Keratinocyte (primary cell): ENCODE data around the gene KAT7. TPM values are rescaled to one million over a fixed set of nuclear protein-coding genes. Genes with fewer than 3 reads are reported as not detected.
"Not testable (repeated sequence)": the region's sequence is repeated elsewhere in the genome, so short reads cannot be mapped to it uniquely, and the experiment has no call there.

ENCODE experiments used
- DNase-seq: peaks from one replicate; pipeline ENCODE4 v3.0.0-alpha.2; 2011; ENCODE audit warnings: low read depth, missing footprints, low spot score
- FAIRE-seq: peaks from 2 replicates; lab custom pipeline; 2011; peaks lifted over from hg19 to GRCh38; lab: Jason Lieb, UNC
- H2AFZ ChIP-seq: 2 replicates; pipeline ENCODE4 v1.6.0; 2012; ENCODE audit warnings: low read length, control low read depth, inconsistent platforms; ENCODE audit not compliant: control insufficient read depth
- H3K27ac ChIP-seq: 2 replicates; pipeline ENCODE4 v1.5.1; 2011; ENCODE audit warnings: low read length; ENCODE audit not compliant: control insufficient read depth, insufficient read depth
- H3K27me3 ChIP-seq: 3 replicates; pipeline ENCODE4 v1.6.0; 2011; ENCODE audit warnings: low read length; ENCODE audit not compliant: control insufficient read depth, insufficient read depth; ENCODE audit errors: extremely low read depth
- H3K36me3 ChIP-seq, 2 experiments: 2 replicates in 1 of 2; 3 replicates in 1 of 2; pipeline ENCODE4 v1.5.1; 2011; ENCODE audit warnings: low read length in 2 of 2, mild to moderate bottlenecking in 1 of 2; ENCODE audit not compliant: control insufficient read depth in 2 of 2, insufficient read depth in 2 of 2; ENCODE audit errors: extremely low read depth in 1 of 2
- H3K4me1 ChIP-seq: 3 replicates; pipeline ENCODE4 v1.5.1; 2011; ENCODE audit warnings: low read length; ENCODE audit not compliant: control insufficient read depth, insufficient read depth; ENCODE audit errors: extremely low read depth
- H3K4me2 ChIP-seq: 3 replicates; pipeline ENCODE4 v1.6.0; 2011; ENCODE audit warnings: low read depth, low read length; ENCODE audit not compliant: control insufficient read depth, insufficient read depth; ENCODE audit errors: extremely low read depth
- H3K4me3 ChIP-seq, 3 experiments: fragments of 200-600 bp in 1 of 3; sonication (generic) in 1 of 3; 2 replicates in 2 of 3; 3 replicates in 1 of 3; pipeline ENCODE4 v1.5.1; 2011 to 2016; ENCODE audit warnings: low read length in 3 of 3, mild to moderate bottlenecking in 3 of 3, control low read depth in 2 of 3, inconsistent platforms in 1 of 3, low read depth in 1 of 3, mixed read lengths in 1 of 3, mixed run types in 1 of 3, moderate library complexity in 1 of 3; ENCODE audit not compliant: control insufficient read depth in 2 of 3, insufficient read depth in 2 of 3; ENCODE audit errors: extremely low read depth in 1 of 3
- H3K79me2 ChIP-seq: 2 replicates; pipeline ENCODE4 v1.6.0; 2012; ENCODE audit warnings: low read length; ENCODE audit not compliant: control insufficient read depth, insufficient read depth
- H3K9ac ChIP-seq: 3 replicates; pipeline ENCODE4 v1.6.0; 2011; ENCODE audit warnings: low read length; ENCODE audit not compliant: control insufficient read depth, insufficient read depth; ENCODE audit errors: extremely low read depth
- H3K9me1 ChIP-seq: 3 replicates; pipeline ENCODE4 v1.6.0; 2011; ENCODE audit warnings: low read length; ENCODE audit not compliant: control insufficient read depth, insufficient read depth; ENCODE audit errors: extremely low read depth
- H3K9me3 ChIP-seq: 2 replicates; pipeline ENCODE4 v1.5.1; 2012; ENCODE audit warnings: low read depth, low read length; ENCODE audit not compliant: control insufficient read depth
- H4K20me1 ChIP-seq: 3 replicates; pipeline ENCODE4 v1.6.0; 2011; ENCODE audit warnings: low read length; ENCODE audit not compliant: control insufficient read depth, insufficient read depth; ENCODE audit errors: extremely low read depth
- EZH2 ChIP-seq: IDR thresholded peaks from one replicate; pipeline ENCODE4 v1.6.1; 2012; ENCODE audit warnings: inconsistent platforms, mild to moderate bottlenecking, low read length, moderate library complexity
- dilution Hi-C: fragments of 300-500 bp; cut with MboI; formaldehyde crosslinking; loops from one replicate; pipeline ENCODE4 v1.7.0; 2020; ENCODE audit warnings: low sequenced_read_pairs; ENCODE audit not compliant: extremely low pct_ligation_motif_present
- polyA plus RNA-seq, 5 experiments: library from polyadenylated mRNA; depleted of rRNA in 3 of 5; stranded (reverse) in 3 of 5; stranded (forward) in 1 of 5; unstranded in 1 of 5; fragments of >200 nt; gene quantifications; 1 replicate in 1 of 5; 2 replicates in 3 of 5; 3 replicates in 1 of 5; pipeline versions ENCODE4 v1.2.1 to v1.2.3, GENCODE V29; 2011 to 2012; ENCODE audit warnings: missing spikeins in 2 of 5, low read depth in 1 of 5, low replicate concordance in 1 of 5
- TF ChIP-seq, protein P1 (sequence below), 3 experiments: IDR thresholded peaks in 1 of 3; conservative IDR thresholded peaks in 1 of 3; optimal IDR thresholded peaks in 1 of 3; 2 replicates in 2 of 3; 3 replicates in 1 of 3; pipeline versions ENCODE3 to v1.5.1; 2011; ENCODE audit warnings: low read length in 3 of 3, mild to moderate bottlenecking in 3 of 3, moderate library complexity in 2 of 3, control low read depth in 1 of 3, inconsistent platforms in 1 of 3; ENCODE audit not compliant: insufficient read depth in 2 of 3; ENCODE audit errors: extremely low read depth in 1 of 3

Gene KAT7
- polyA plus RNA-seq, 1 donor (not counting 4 experiments of a cell fraction or from before 2014, with no cell fraction given), result 19.7 TPM

DNA sequence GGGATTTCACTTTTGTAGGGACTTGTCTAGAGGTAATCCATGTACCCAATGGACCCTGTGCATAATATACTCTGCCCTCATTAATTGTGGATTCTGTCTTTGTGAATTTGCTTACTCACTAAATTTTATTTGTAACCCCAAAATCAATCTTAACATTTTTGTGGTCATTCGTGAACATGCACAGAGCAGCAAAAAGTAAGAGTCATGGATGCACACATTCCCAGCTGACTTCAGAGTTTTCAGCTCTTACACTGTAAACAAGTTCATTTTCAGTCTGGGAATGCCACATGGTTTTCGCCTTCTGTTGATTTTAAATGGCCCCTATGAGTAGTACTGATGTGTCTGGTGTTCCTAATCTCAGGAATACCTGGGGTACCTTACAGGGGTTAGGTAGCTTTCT is 35.1 kb downstream of the KAT7 start:
- Histone ChIP-seq H4K20me1 (no peaks in the 10 kb centered on the region), H3K4me3 (no peak overlapping the region), H3K27me3 (no peaks in the 10 kb centered on the region), H3K36me3 (peaks cover 23 to 45% of the 10 kb centered on the region in 2 experiments), H2AFZ (no peak overlapping the region), H3K9ac (no peak overlapping the region), H3K9me1 (no peaks in the 10 kb centered on the region), H3K4me1 (no peaks in the 10 kb centered on the region), H3K79me2 (no peaks in the 10 kb centered on the region), H3K9me3 (no peaks in the 10 kb centered on the region), H3K4me2 (no peak overlapping the region), H3K27ac (no peak overlapping the region)
- dilution Hi-C loops, result no loop called here
- DNase-seq (no peak), FAIRE-seq (no peak)
- TF ChIP-seq, protein P1, sequence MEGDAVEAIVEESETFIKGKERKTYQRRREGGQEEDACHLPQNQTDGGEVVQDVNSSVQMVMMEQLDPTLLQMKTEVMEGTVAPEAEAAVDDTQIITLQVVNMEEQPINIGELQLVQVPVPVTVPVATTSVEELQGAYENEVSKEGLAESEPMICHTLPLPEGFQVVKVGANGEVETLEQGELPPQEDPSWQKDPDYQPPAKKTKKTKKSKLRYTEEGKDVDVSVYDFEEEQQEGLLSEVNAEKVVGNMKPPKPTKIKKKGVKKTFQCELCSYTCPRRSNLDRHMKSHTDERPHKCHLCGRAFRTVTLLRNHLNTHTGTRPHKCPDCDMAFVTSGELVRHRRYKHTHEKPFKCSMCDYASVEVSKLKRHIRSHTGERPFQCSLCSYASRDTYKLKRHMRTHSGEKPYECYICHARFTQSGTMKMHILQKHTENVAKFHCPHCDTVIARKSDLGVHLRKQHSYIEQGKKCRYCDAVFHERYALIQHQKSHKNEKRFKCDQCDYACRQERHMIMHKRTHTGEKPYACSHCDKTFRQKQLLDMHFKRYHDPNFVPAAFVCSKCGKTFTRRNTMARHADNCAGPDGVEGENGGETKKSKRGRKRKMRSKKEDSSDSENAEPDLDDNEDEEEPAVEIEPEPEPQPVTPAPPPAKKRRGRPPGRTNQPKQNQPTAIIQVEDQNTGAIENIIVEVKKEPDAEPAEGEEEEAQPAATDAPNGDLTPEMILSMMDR (optimal IDR thresholded peaks at IDR 0.05 in 1 of 3, IDR thresholded peaks at IDR 0.05 in 1 of 3, conservative IDR thresholded peaks at IDR 0.05 in 1 of 3; ENCODE audit: extremely low read depth in 1 of 3, insufficient read depth in 2 of 3, low read length in 3 of 3), result no peak
- no peak for TF ChIP-seq EZH2

DNA sequence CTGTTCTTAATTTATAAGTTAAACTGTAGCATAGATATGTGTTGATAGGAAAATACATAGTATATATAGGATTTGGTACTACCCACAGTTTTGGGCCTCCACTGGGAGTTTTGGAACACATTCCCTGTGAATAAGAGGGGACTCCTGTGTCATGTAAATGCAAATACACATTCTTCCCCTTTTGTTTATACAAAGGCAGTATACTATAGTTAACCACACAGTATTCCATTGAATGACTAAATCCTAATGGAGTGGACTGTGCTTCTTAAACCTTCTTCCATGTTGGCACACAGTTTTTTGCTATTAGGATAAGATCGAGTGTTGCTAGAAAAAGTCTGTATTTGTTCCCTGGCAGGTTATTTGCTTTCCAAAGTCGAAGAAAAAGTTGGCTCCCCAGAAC is 37.2 kb downstream of the KAT7 start:
- Histone ChIP-seq H3K9ac (no peak overlapping the region), H3K4me2 (no peak overlapping the region), H3K9me3 (no peaks in the 10 kb centered on the region), H3K27me3 (no peaks in the 10 kb centered on the region), H3K9me1 (no peaks in the 10 kb centered on the region), H4K20me1 (no peaks in the 10 kb centered on the region), H2AFZ (no peak overlapping the region), H3K79me2 (no peaks in the 10 kb centered on the region), H3K4me3 (no peak overlapping the region), H3K4me1 (peaks cover 5% of the 10 kb centered on the region), H3K36me3 (peaks cover 22 to 40% of the 10 kb centered on the region in 2 experiments), H3K27ac (no peak overlapping the region)
- TF ChIP-seq EZH2, result no peak
- TF ChIP-seq, protein P1 (optimal IDR thresholded peaks at IDR 0.05 in 1 of 3, IDR thresholded peaks at IDR 0.05 in 1 of 3, conservative IDR thresholded peaks at IDR 0.05 in 1 of 3; ENCODE audit: extremely low read depth in 1 of 3, insufficient read depth in 2 of 3, low read length in 3 of 3), result no peak
- FAIRE-seq (no peak), DNase-seq (no peak)
- dilution Hi-C loops, result no loop called here

DNA sequence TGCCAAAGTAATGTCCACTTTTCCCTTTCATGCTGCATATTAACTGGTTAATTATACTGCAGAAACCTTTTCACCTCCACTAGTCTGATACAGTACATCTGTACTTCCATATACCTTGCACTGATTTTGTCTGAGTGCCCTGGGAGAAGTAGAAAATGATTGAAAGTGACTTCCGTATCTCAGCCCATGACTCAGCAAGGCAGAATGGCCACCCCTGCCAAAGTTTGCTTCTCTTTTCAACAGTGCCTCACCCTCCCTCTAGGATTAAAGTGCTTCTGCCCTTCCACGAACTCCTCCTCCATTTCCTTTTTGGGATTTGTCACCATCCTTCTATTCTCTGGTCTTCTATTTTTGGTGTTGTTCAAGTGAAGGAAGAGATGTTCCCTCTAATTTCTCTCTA is 39.8 kb downstream of the KAT7 start:
- H3K9ac ChIP-seq, DNase-seq, H3K9me3 ChIP-seq, H3K9me1 ChIP-seq, dilution Hi-C loops, H3K27ac ChIP-seq, H2AFZ ChIP-seq, H4K20me1 ChIP-seq, H3K4me1 ChIP-seq, H3K79me2 ChIP-seq, H3K27me3 ChIP-seq, H3K4me3 ChIP-seq, H3K4me2 ChIP-seq: not testable (repeated sequence)
- H3K36me3 ChIP-seq, result peaks cover 22 to 38% of the 10 kb centered on the region in 2 experiments
- FAIRE-seq, result peak; percentile 60
